GM04504 (cell line): Measurements from ENCODE around the gene CDC42BPA.
A peak's percentile ranks its signal among the peaks of the same experiment; 100 is the strongest.
"Not testable (repeated sequence)": the region's sequence is repeated elsewhere in the genome, so short reads cannot be mapped to it uniquely, and the experiment has no call there.

Experiments
- DNase-seq: peaks from one replicate; pipeline ENCODE4 v3.0.0-alpha.2; 2012; ENCODE audit warnings: low read depth

The CDC42BPA gene

DNA sequence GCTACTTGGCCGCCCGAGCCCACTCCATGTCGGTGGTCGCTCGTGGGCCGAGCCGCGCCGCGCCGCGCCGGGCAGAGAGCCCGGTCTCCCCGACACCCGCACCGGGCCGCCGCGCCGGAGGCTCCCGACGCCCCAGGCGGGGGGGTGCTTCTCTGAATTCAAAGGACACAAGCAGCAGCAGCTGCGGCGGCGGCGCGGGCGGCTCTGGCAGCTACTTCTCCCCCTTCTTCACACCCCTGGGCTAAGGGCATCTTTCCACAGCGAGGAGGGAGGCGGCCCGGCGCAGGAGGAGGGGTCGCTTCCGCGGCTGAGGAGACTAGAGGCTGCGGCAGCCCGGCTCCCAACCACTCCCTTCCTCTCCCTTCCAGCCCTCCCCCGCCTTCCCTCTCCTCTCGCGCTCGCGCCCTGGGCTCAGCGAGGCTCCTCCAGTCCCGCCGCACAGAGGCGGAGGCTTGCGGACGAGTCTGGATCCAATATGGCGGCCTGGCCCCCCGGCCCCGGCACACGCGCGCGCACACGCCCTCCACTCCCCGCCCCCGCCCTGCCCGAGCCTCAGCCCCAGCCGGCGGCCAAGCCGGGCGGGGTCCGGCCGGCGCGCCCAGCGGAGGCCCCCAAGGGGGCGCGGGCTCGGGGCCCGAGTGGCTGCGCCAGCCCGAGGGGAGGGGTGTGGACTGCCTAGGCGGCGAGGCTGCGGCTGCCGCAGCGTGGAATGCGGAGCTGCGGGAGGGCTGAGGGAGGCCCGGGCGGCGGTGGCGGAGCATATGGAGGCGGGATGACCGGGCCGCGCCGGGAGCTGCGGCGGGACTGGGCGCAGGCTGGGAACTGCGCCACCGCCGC lies at the start of gene CDC42BPA:
CDC42BPA (minus strand) TSS at position 477 of the 837 bp plus-strand sequence. CDS start 1,310 bp downstream, outside the sequence.
- peak; percentile 71 for DNase-seq

- DNase-seq = no peak
These were observed 49.7 kb upstream of the CDC42BPA start for GRCh38 chr1:227368009-227368408.

DNA sequence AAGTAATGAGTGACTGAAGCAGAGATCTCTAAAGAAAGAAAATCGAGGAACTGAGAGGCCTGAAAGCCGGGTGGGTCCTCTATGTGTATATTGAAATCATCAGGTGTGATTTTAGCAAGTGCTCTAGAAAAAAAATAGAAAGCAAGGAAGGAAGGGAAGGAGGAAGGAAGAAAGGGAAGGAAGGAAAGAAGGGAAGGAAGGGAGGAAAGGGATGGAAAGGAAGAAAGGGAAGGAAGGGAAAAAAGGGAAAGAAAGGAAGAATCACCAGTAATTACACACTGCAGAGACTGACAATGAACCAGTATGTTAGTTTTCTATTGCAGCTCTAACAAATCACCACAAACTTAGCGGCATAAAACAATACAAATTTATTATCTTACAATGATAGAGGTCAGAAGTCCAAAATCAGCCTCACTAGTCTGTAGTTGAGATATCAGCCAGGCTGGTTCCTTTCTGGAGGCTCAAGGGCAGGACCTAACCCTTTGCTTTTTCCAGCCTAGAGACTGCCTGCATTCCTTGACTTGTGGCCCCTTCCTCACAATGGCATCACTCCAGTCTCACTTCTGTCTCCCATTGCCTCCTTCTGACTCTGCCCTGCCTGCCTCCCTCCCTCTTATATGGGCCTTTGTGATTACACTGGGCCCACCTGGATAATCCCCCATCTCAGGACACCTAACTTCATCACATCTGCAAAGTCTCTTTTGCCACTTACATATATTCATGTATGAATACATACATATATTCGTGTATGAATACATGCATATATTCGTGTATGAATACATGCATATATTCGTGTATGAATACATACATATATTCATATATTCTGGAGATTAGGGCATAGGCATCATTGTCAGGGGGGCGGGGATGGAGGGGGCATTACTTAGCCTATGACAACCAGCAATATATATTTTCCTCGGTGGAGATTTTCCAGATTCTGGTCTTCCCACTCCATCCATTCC lies 47.5 kb upstream of the CDC42BPA start:
- DNase-seq = no peak

DNA sequence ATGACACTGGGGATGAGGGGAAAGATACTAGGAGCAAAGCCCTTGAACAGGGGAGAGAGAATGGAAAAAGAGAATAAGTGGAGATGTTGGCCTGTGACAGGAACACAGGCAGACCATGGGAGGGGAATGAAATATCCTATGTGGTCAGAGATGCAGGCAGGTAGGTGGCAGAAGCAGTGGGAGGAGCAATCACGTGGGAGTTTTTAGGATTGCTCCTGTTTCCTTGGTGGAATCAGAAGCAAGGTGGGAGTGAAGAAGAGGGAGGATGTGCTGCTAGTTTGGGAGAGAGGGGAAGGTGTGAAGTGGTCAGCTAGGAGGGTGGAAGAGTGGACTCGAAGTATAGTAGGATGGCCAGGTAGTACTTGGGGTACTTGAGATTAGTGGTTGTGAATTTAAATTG lies 46.4 kb upstream of the CDC42BPA start:
- no peak for DNase-seq

GRCh38 chr1:227363825-227364224 lies 45.5 kb upstream of the CDC42BPA start:
- DNase-seq = no peak

- DNase-seq = no peak
These were observed 43.7 kb upstream of the CDC42BPA start for GRCh38 chr1:227362039-227362438.

- no peak for DNase-seq
These were observed 39.6 kb upstream of the CDC42BPA start for GRCh38 chr1:227357927-227358302.

GRCh38 chr1:227357171-227357926 lies 39.1 kb upstream of the CDC42BPA start:
- DNase-seq = peak; percentile 56

DNA sequence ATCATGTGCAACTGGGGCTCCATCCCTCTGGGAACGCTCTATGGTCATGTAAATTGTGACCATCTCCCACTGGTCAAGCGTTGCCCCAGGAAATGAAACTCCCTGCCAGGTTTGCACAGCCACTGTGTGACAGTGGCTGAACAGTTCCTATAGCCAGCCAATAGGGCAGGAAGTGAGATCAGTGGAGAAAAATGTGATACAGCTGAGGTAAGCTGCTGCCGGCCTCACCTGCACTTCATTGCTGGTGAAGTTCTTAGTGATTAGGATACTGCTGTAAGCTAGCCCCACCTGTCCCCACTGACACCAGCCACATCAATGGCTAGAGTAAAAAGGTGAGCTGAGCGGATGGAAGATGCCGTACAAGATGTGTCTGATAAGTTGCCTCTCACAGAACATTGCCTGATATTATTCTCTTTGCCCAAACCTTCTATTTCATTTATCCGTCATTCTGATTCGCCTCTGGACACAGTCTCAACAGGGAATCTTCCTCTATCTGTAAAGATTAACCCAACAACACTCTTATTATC lies 38.4 kb upstream of the CDC42BPA start:
- no peak for DNase-seq

DNA sequence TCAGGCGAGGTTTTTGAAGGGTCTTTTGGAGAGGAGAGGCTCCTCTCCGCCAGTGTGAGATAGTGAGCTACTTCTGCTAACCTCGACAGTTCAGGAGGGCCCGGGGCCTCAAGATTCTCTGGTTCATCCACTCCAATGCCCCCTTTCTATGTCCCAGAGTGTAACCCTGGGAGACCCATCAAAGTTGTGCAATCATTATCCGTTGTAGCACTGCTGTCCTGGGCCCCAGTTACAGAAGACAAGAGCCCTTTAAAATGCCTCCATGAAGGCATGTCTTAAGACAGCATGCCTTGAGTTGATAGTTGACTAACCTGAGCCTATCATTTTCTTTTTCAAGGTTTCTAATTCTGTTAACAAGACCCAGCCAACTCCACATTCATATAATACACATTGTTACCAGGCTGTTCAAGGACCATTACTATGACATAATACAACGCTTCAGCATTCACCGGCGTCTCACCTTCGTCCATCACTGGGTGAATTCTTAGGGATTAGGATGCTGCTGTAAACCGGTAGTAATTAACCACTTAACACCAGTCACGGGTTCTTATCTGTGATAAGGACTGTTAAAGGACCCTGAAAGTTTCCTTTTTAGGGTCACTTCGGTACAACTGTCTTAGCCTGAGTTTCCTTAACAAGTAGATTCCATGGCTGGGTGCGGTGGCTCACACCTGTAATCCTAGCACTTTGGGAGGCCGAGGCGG lies 37.4 kb upstream of the CDC42BPA start:
- DNase-seq = no peak

GRCh38 chr1:227353186-227353585 lies 34.9 kb upstream of the CDC42BPA start:
- DNase-seq = no peak

- DNase-seq = not testable (repeated sequence)
These were observed 33.9 kb upstream of the CDC42BPA start for GRCh38 chr1:227352164-227352563.

GRCh38 chr1:227351443-227351842 lies 33.2 kb upstream of the CDC42BPA start:
- DNase-seq = no peak

- DNase-seq = no peak
These were observed 31.7 kb upstream of the CDC42BPA start for GRCh38 chr1:227349967-227350366.

DNA sequence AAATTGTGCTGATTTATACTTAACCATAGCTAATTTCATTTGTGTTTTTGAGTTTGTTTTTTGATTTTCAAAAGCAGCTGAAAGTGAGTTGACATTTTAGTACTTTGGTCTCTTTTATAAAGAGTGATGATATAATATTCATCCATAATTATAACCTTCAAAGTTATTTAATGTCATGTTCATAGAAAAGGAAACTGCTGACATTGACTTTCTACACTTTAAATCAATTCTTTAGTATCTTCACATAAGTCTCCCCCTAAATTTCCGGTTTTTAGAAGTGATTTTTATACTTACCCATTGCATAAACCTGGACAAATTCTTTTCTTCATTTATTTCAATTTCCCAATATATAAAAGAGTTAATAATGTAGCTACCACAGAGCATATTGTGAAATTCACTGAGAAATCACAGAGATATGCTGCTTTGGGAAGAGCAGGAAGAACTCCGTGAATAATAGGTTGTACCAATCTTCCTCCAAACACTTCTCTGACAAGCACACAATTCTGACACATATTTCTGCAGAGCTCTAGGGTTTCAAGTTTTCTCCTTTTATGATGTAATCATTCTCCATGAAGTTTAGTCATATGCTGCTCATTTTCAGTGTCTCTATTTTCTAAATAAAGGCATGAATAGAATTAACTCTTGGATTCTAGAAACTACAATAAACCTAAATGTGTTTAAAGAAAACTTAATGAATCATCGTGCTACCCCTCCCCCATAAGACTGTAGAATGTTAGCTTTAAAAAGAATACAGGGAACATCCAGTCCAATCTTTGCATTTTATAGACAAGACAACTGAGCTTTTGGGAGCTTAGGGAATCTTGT lies 25.6 kb upstream of the CDC42BPA start:
- DNase-seq = peak; percentile 75

DNA sequence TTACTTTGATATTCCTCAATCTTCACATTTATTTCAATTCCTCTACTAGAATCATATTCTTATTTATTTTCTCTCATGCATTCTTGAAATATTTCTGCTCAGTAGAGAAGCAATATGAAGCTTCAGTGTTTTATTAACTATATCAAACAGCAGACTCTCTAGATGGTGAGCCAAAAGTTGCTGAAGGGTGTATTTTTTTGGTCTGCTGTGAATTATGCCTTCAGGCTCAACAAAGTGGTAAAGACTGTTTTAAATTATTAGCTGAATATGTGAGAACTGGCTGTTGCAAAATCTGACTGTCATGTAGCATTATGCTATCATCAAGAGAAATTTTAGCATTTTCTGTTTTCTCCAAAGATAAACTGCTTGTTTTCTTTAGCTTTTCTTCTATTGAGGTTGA lies 24.9 kb upstream of the CDC42BPA start:
- DNase-seq = no peak

GRCh38 chr1:227342075-227342829 lies 24.0 kb upstream of the CDC42BPA start:
- no peak for DNase-seq

- DNase-seq = not testable (repeated sequence)
These were observed 17.8 kb upstream of the CDC42BPA start for GRCh38 chr1:227336136-227336535.

- DNase-seq = no peak
These were observed 17.1 kb upstream of the CDC42BPA start for GRCh38 chr1:227335242-227336020.
